Ovary (tissue), 3 donors: ENCODE measurements around the gene CUBN.

ENCODE experiments used
- POLR2A ChIP-seq: fragments of 450-650 bp; IDR thresholded peaks from one replicate; pipeline ENCODE4 v1.6.1; 2017; ENCODE audit warnings: antibody characterized with exemption, mild to moderate bottlenecking, moderate library complexity
- TF ChIP-seq, protein P1 (sequence below), 3 donors: fragments of 450-650 bp in 2 of 3; fragments of 200-600 bp in 1 of 3; IDR thresholded peaks; one replicate each; pipeline versions ENCODE4 v1.5.1 to v1.8.0; 2016 to 2022; ENCODE audit warnings: antibody characterized with exemption in 3 of 3, mild to moderate bottlenecking in 1 of 3
- donor health status: DM: no; HTN: no; CAD: no.

GRCh38 chr10:16910793-16911164 is 218.8 kb downstream of the CUBN start:
- TF ChIP-seq, protein P1, sequence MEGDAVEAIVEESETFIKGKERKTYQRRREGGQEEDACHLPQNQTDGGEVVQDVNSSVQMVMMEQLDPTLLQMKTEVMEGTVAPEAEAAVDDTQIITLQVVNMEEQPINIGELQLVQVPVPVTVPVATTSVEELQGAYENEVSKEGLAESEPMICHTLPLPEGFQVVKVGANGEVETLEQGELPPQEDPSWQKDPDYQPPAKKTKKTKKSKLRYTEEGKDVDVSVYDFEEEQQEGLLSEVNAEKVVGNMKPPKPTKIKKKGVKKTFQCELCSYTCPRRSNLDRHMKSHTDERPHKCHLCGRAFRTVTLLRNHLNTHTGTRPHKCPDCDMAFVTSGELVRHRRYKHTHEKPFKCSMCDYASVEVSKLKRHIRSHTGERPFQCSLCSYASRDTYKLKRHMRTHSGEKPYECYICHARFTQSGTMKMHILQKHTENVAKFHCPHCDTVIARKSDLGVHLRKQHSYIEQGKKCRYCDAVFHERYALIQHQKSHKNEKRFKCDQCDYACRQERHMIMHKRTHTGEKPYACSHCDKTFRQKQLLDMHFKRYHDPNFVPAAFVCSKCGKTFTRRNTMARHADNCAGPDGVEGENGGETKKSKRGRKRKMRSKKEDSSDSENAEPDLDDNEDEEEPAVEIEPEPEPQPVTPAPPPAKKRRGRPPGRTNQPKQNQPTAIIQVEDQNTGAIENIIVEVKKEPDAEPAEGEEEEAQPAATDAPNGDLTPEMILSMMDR (IDR thresholded peaks at IDR 0.05): no peak
- TF ChIP-seq POLR2A: no peak
